Mesenchymal stem cell (in vitro differentiated cells and primary cell): Measurements from ENCODE around the gene CCDC106.

Source experiments
- DNase-seq: peaks from one replicate; pipeline ENCODE4 v3.0.0-alpha.2; 2013
- H2AFZ ChIP-seq: one replicate; pipeline ENCODE4 v1.6.1; 2013; ENCODE audit warnings: low read depth, mild to moderate bottlenecking, control low read depth, inconsistent platforms, low read length, moderate library complexity
- H2AK5ac ChIP-seq: 2 replicates; pipeline ENCODE4 v1.6.1; 2013; ENCODE audit warnings: low read length, moderate library complexity, mild to moderate bottlenecking, inconsistent platforms; ENCODE audit not compliant: severe bottlenecking
- H2BK120ac ChIP-seq: one replicate; pipeline ENCODE4 v1.6.1; 2013; ENCODE audit warnings: low read depth, mild to moderate bottlenecking, inconsistent platforms, low read length, moderate library complexity
- H2BK12ac ChIP-seq, 2 experiments: one replicate each; pipeline ENCODE4 v1.6.1; 2013; ENCODE audit warnings: inconsistent platforms in 2 of 2, low read length in 2 of 2, mild to moderate bottlenecking in 2 of 2, moderate library complexity in 2 of 2, control low read depth in 1 of 2
- H2BK15ac ChIP-seq: one replicate; pipeline ENCODE4 v1.6.1; 2013; ENCODE audit warnings: mild to moderate bottlenecking, low read depth, inconsistent platforms; ENCODE audit not compliant: poor library complexity, severe bottlenecking
- H2BK5ac ChIP-seq: 2 replicates; pipeline ENCODE4 v1.6.1; 2013; ENCODE audit warnings: low read depth, mild to moderate bottlenecking, low read length, control low read depth, inconsistent platforms; ENCODE audit not compliant: poor library complexity, severe bottlenecking
- H3K14ac ChIP-seq, 2 experiments: one replicate each; pipeline ENCODE4 v1.6.1; 2013; ENCODE audit warnings: inconsistent platforms in 2 of 2, low read length in 2 of 2, control low read depth in 1 of 2, mild to moderate bottlenecking in 1 of 2, moderate library complexity in 1 of 2
- H3K18ac ChIP-seq, 2 experiments: one replicate each; pipeline ENCODE4 v1.6.1; 2013; ENCODE audit warnings: inconsistent platforms in 2 of 2, low read length in 2 of 2, control low read depth in 1 of 2, low read depth in 1 of 2, mild to moderate bottlenecking in 1 of 2
- H3K23ac ChIP-seq, 2 experiments: one replicate each; pipeline ENCODE4 v1.6.1; 2013; ENCODE audit warnings: inconsistent platforms in 2 of 2, low read length in 2 of 2, mild to moderate bottlenecking in 2 of 2, moderate library complexity in 2 of 2, control low read depth in 1 of 2
- H3K27ac ChIP-seq: 2 replicates; pipeline ENCODE4 v1.5.1; 2013; ENCODE audit warnings: mild to moderate bottlenecking, moderate library complexity, low read length, control low read depth, inconsistent platforms; ENCODE audit not compliant: poor library complexity, severe bottlenecking
- H3K27me3 ChIP-seq, 2 experiments: 2 replicates each; pipeline versions ENCODE4 v1.6.1 to v1.7.0; 2013; ENCODE audit warnings: low read length in 2 of 2, mild to moderate bottlenecking in 2 of 2, moderate library complexity in 2 of 2, control low read depth in 1 of 2, inconsistent platforms in 1 of 2; ENCODE audit not compliant: control insufficient read depth in 1 of 2, insufficient read depth in 1 of 2
- H3K36me3 ChIP-seq, 2 experiments: 2 replicates each; pipeline versions ENCODE4 v1.6.1 to v1.7.0; 2013; ENCODE audit warnings: low read length in 2 of 2, control low read depth in 1 of 2, inconsistent platforms in 1 of 2, low read depth in 1 of 2, mild to moderate bottlenecking in 1 of 2; ENCODE audit not compliant: insufficient read depth in 2 of 2, control insufficient read depth in 1 of 2
- H3K4ac ChIP-seq, 2 experiments: one replicate each; pipeline ENCODE4 v1.6.1; 2013; ENCODE audit warnings: inconsistent platforms in 2 of 2, low read length in 2 of 2, mild to moderate bottlenecking in 2 of 2, moderate library complexity in 2 of 2, control low read depth in 1 of 2, low read depth in 1 of 2
- H3K4me1 ChIP-seq: 2 replicates; pipeline ENCODE4 v1.6.1; 2013; ENCODE audit warnings: low read depth, low read length, control low read depth; ENCODE audit not compliant: control insufficient read depth, insufficient read depth
- H3K4me2 ChIP-seq: 2 replicates; pipeline ENCODE4 v1.6.1; 2013; ENCODE audit warnings: low read length, mild to moderate bottlenecking, inconsistent platforms; ENCODE audit not compliant: poor library complexity, severe bottlenecking
- H3K4me3 ChIP-seq, 2 experiments: 2 replicates each; pipeline versions ENCODE4 v1.5.1 to v1.7.0; 2013; ENCODE audit warnings: low read length in 2 of 2, mild to moderate bottlenecking in 2 of 2, control low read depth in 1 of 2, low read depth in 1 of 2; ENCODE audit not compliant: insufficient read depth in 1 of 2
- H3K79me1 ChIP-seq: replicated peaks from 2 replicates; pipeline ENCODE4 v1.6.1; 2013; ENCODE audit warnings: mild to moderate bottlenecking, control low read depth, low read length, inconsistent platforms; ENCODE audit not compliant: poor library complexity, severe bottlenecking
- H3K9ac ChIP-seq: 2 replicates; pipeline ENCODE4 v1.7.0; 2013; ENCODE audit warnings: mild to moderate bottlenecking, low read length, moderate library complexity
- H3K9me3 ChIP-seq: 2 replicates; pipeline ENCODE4 v1.7.0; 2013; ENCODE audit warnings: mild to moderate bottlenecking, low read length; ENCODE audit not compliant: control insufficient read depth
- H4K8ac ChIP-seq: one replicate; pipeline ENCODE4 v1.6.1; 2013; ENCODE audit warnings: inconsistent platforms, mild to moderate bottlenecking, low read length, moderate library complexity
- H4K91ac ChIP-seq: one replicate; pipeline ENCODE4 v1.6.1; 2013; ENCODE audit warnings: mild to moderate bottlenecking, low read length, inconsistent platforms
- WGBS: methylation state at CpG from one replicate; pipeline ENCODE4 v1.1.7; 2013; ENCODE audit warnings: mixed read lengths; 5-methylcytosine and 5-hydroxymethylcytosine counted together

The CCDC106 gene

GRCh38 chr19:55683449-55684261 is 35.6 kb downstream of the CCDC106 start:
- no peak overlapping the region for H2BK12ac ChIP-seq

GRCh38 chr19:55684946-55685681 is 37.1 kb downstream of the CCDC106 start:
- H3K9me3 ChIP-seq = no peaks in the 10 kb centered on the region
- peaks cover 41% of the 10 kb centered on the region for H3K79me1 ChIP-seq
- peaks cover 74 to 84% of the 10 kb centered on the region in 2 experiments for H3K36me3 ChIP-seq
- no peak for DNase-seq
- 98% methylated on average over 60 of the region's 60 CpGs for WGBS
- no peak overlapping the region for H3K18ac ChIP-seq
- no peak overlapping the region for H3K4me3 ChIP-seq
- H3K4me1 ChIP-seq = peaks cover 34% of the 10 kb centered on the region
- H4K8ac ChIP-seq = no peak overlapping the region
- no peaks in the 10 kb centered on the region for H3K27me3 ChIP-seq
- no peak overlapping the region for H3K23ac ChIP-seq
- H2BK5ac ChIP-seq = no peak overlapping the region
- H3K4ac ChIP-seq = no peak overlapping the region
- H2AFZ ChIP-seq = no peak overlapping the region
- H3K14ac ChIP-seq = no peak overlapping the region
- no peak overlapping the region for H2BK15ac ChIP-seq
- no peak overlapping the region for H4K91ac ChIP-seq
- no peak overlapping the region for H2BK120ac ChIP-seq
- no peak overlapping the region for H2BK12ac ChIP-seq
- no peak overlapping the region for H3K27ac ChIP-seq
- H2AK5ac ChIP-seq = no peak overlapping the region
- no peak overlapping the region for H3K4me2 ChIP-seq
- H3K9ac ChIP-seq = no peak overlapping the region

More at GRCh38 chr19:55683449-55684261, 35.6 kb downstream of the CCDC106 start:
- H3K79me1 ChIP-seq = peaks cover 29% of the 10 kb centered on the region
- H3K27me3 ChIP-seq = no peaks in the 10 kb centered on the region
- no peak overlapping the region for H4K91ac ChIP-seq
- H2AK5ac ChIP-seq = no peak overlapping the region
- peaks cover 74 to 84% of the 10 kb centered on the region in 2 experiments for H3K36me3 ChIP-seq
- no peak overlapping the region for H3K27ac ChIP-seq
- 98% methylated on average over 20 of the region's 22 CpGs for WGBS
- H3K4me2 ChIP-seq = no peak overlapping the region
- H3K9ac ChIP-seq = no peak overlapping the region
- H3K18ac ChIP-seq = no peak overlapping the region
- H3K23ac ChIP-seq = no peak overlapping the region
- H3K4me3 ChIP-seq = no peak overlapping the region
- H2AFZ ChIP-seq = no peak overlapping the region
- H3K4me1 ChIP-seq = peaks cover 36% of the 10 kb centered on the region
- H3K9me3 ChIP-seq = no peaks in the 10 kb centered on the region
- no peak overlapping the region for H2BK15ac ChIP-seq
- no peak overlapping the region for H4K8ac ChIP-seq
- no peak overlapping the region for H2BK5ac ChIP-seq
- no peak overlapping the region for H3K14ac ChIP-seq
- no peak overlapping the region for H3K4ac ChIP-seq
- no peak for DNase-seq
- no peak overlapping the region for H2BK120ac ChIP-seq

GRCh38 chr19:55685776-55686175 is 37.8 kb downstream of the CCDC106 start:
- Histone ChIP-seq H3K14ac (no peak overlapping the region), H2AK5ac (no peak overlapping the region), H3K23ac (no peak overlapping the region), H3K4ac (no peak overlapping the region), H2BK12ac (no peak overlapping the region), H3K36me3 (peaks cover 74 to 84% of the 10 kb centered on the region in 2 experiments), H3K9ac (no peak overlapping the region), H2BK5ac (no peak overlapping the region), H3K4me3 (no peak overlapping the region), H3K9me3 (no peaks in the 10 kb centered on the region), H3K27ac (no peak overlapping the region), H2AFZ (no peak overlapping the region), H3K79me1 (peaks cover 45% of the 10 kb centered on the region), H4K8ac (no peak overlapping the region), H4K91ac (no peak overlapping the region), H2BK120ac (no peak overlapping the region), H3K4me1 (peaks cover 34% of the 10 kb centered on the region), H2BK15ac (no peak overlapping the region), H3K4me2 (no peak overlapping the region), H3K18ac (no peak overlapping the region), H3K27me3 (no peaks in the 10 kb centered on the region)
- WGBS = 95% methylated on average over 6 of the region's 6 CpGs
- no peak for DNase-seq

- 96% methylated on average over 29 of the region's 29 CpGs for WGBS
- H3K79me1 ChIP-seq = peaks cover 51% of the 10 kb centered on the region
- H4K91ac ChIP-seq = no peak overlapping the region
- no peak overlapping the region for H3K18ac ChIP-seq
- no peak overlapping the region for H3K4me2 ChIP-seq
- no peak overlapping the region for H2BK12ac ChIP-seq
- H2AFZ ChIP-seq = no peak overlapping the region
- H3K27ac ChIP-seq = no peak overlapping the region
- no peak overlapping the region for H2BK5ac ChIP-seq
- no peaks in the 10 kb centered on the region for H3K9me3 ChIP-seq
- peaks cover 70 to 88% of the 10 kb centered on the region in 2 experiments for H3K36me3 ChIP-seq
- no peak overlapping the region for H2AK5ac ChIP-seq
- no peaks in the 10 kb centered on the region for H3K27me3 ChIP-seq
- no peak overlapping the region for H3K9ac ChIP-seq
- H3K4me3 ChIP-seq = no peak overlapping the region
- H2BK15ac ChIP-seq = no peak overlapping the region
- no peak overlapping the region for H3K4ac ChIP-seq
- no peak for DNase-seq
- peaks cover 29% of the 10 kb centered on the region for H3K4me1 ChIP-seq
- H4K8ac ChIP-seq = no peak overlapping the region
- no peak overlapping the region for H2BK120ac ChIP-seq
- H3K14ac ChIP-seq = no peak overlapping the region
- no peak overlapping the region for H3K23ac ChIP-seq
Observed at GRCh38 chr19:55686311-55687050, 38.5 kb downstream of the CCDC106 start.
